Measurements from ENCODE around the gene LHPP. TPM values are rescaled to one million over a fixed set of nuclear protein-coding genes. Genes with fewer than 3 reads are reported as not detected.
A peak's percentile ranks its signal among the peaks of the same experiment; 100 is the strongest.

The LHPP gene
- total RNA-seq, 2 donors from 2014 or later, result 4.9 to 9.9 TPM

- DNase-seq (no peak), ATAC-seq (no peak)
- H3K9me3 ChIP-seq, result no peaks in the 10 kb centered on the region
- peaks cover 16% of the 10 kb centered on the region for H3K4me1 ChIP-seq
- H3K27me3 ChIP-seq, result no peaks in the 10 kb centered on the region
- intact Hi-C loops (cut with DNase I), result no loop called here
- TF ChIP-seq POLR2A (IDR thresholded peaks at IDR 0.05) (no peak), CTCF (IDR thresholded peaks at IDR 0.05) (no peak)
- no peaks in the 10 kb centered on the region for H3K36me3 ChIP-seq (replicated peaks in 1 of 2; ENCODE audit: insufficient read depth in 1 of 2, low read depth in 2 of 2)
- H3K4me3 ChIP-seq, result no peak overlapping the region
- H3K27ac ChIP-seq, result peak overlapping the region in 2 of 4 donors; percentile 62 to 80
- WGBS, 2 donors, result 78 to 84% methylated on average over 8 to 9 of the region's 9 CpGs
Observed at GRCh38 chr10:124564881-124565280, 103.3 kb downstream of the LHPP start.

GRCh38 chr10:124565565-124566221 lies 104.1 kb downstream of the LHPP start:
- Histone ChIP-seq H3K4me1 (peaks cover 16% of the 10 kb centered on the region), H3K9me3 (no peaks in the 10 kb centered on the region), H3K4me3 (no peak overlapping the region), H3K27me3 (no peaks in the 10 kb centered on the region), H3K27ac (peak overlapping the region in 3 of 4 donors; percentile 23 to 80 (median 62)), H3K36me3 (replicated peaks in 1 of 2; ENCODE audit: insufficient read depth in 1 of 2, low read depth in 2 of 2) (no peaks in the 10 kb centered on the region)
- ATAC-seq, result peak; percentile 96
- peak; percentile 86 to 91 (median 88) for DNase-seq
- intact Hi-C loops (cut with DNase I), result no loop called here
- WGBS, 2 donors, result 16 to 39% methylated on average over 8 to 27 of the region's 27 CpGs
- TF ChIP-seq POLR2A (IDR thresholded peaks at IDR 0.05), result peak in 1 of 3 donors; percentile 22
- TF ChIP-seq CTCF (IDR thresholded peaks at IDR 0.05), result peak; percentile 24 to 82 (median 63)

GRCh38 chr10:124566222-124566888 lies 104.7 kb downstream of the LHPP start:
- Histone ChIP-seq H3K27me3 (no peaks in the 10 kb centered on the region), H3K27ac (peak overlapping the region in 2 of 4 donors; percentile 62 to 80), H3K4me3 (no peak overlapping the region), H3K4me1 (peaks cover 16% of the 10 kb centered on the region), H3K36me3 (replicated peaks in 1 of 2; ENCODE audit: insufficient read depth in 1 of 2, low read depth in 2 of 2) (no peaks in the 10 kb centered on the region), H3K9me3 (no peaks in the 10 kb centered on the region)
- no peak for ATAC-seq
- TF ChIP-seq CTCF (IDR thresholded peaks at IDR 0.05) (no peak), POLR2A (IDR thresholded peaks at IDR 0.05) (no peak)
- intact Hi-C loops (cut with DNase I), result no loop called here
- DNase-seq, result no peak
- 83 to 100% methylated on average over 1 to 9 of the region's 9 CpGs for WGBS, 2 donors

GRCh38 chr10:124566981-124567835 lies 105.6 kb downstream of the LHPP start:
- WGBS, 2 donors, result 91 to 93% methylated on average over 22 to 33 of the region's 33 CpGs
- H3K9me3 ChIP-seq, result no peaks in the 10 kb centered on the region
- DNase-seq (no peak), ATAC-seq (no peak)
- H3K27me3 ChIP-seq, result no peaks in the 10 kb centered on the region
- TF ChIP-seq CTCF (IDR thresholded peaks at IDR 0.05) (no peak), POLR2A (IDR thresholded peaks at IDR 0.05) (no peak)
- no peak overlapping the region for H3K27ac ChIP-seq
- peaks cover 16% of the 10 kb centered on the region for H3K4me1 ChIP-seq
- no peaks in the 10 kb centered on the region for H3K36me3 ChIP-seq (replicated peaks in 1 of 2; ENCODE audit: insufficient read depth in 1 of 2, low read depth in 2 of 2)
- no peak overlapping the region for H3K4me3 ChIP-seq
- intact Hi-C loops (cut with DNase I), result no loop called here
